ENCODE results near the gene CNTNAP1. TPM values are rescaled to one million over a fixed set of nuclear protein-coding genes. Genes with fewer than 3 reads are reported as not detected.

Gene CNTNAP1
- 24.3 and 26.6 TPM in 2 replicates for total RNA-seq (ENCODE audit: low replicate concordance)

DNA sequence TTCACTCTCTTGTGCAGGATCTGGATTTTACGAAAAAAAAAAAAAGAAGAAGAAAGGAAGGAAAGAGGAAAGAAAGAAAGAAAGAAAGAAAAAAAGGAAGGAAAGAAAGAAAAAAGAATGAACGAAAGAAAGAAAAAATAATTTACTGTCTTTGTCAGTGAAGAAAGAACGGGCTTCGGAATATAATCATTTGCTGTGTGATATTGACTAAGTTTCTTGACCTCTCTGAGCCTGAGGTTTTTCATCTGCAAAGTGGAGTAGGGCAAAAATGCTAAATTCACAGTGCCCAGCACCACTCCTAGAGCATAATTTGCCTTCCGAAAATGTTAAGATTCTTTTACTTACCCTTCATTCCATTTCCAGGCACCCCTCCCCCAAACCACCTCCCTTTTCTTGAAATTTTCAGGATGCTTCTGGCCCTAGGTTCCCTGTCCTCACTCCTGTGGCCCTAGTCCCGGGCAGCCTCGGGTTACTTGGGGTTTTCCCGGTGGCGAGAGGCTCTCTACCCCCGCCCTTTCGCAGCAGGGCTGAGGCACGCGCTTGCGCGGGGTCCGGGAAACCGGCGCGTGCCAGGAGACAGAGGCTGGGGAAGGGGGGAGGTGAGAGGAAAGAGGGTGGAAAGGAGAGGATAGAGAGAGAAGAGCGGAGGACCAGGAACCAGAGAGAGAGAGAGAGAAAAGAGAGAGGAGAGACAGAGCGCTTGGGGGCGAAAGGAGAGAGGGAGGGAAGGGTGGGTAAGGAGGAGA lies at the start of gene CNTNAP1:
TSS of gene CNTNAP1 (plus strand) at position 556 of the 746 bp plus-strand sequence. CDS start 299 bp downstream, outside the sequence.

DNA sequence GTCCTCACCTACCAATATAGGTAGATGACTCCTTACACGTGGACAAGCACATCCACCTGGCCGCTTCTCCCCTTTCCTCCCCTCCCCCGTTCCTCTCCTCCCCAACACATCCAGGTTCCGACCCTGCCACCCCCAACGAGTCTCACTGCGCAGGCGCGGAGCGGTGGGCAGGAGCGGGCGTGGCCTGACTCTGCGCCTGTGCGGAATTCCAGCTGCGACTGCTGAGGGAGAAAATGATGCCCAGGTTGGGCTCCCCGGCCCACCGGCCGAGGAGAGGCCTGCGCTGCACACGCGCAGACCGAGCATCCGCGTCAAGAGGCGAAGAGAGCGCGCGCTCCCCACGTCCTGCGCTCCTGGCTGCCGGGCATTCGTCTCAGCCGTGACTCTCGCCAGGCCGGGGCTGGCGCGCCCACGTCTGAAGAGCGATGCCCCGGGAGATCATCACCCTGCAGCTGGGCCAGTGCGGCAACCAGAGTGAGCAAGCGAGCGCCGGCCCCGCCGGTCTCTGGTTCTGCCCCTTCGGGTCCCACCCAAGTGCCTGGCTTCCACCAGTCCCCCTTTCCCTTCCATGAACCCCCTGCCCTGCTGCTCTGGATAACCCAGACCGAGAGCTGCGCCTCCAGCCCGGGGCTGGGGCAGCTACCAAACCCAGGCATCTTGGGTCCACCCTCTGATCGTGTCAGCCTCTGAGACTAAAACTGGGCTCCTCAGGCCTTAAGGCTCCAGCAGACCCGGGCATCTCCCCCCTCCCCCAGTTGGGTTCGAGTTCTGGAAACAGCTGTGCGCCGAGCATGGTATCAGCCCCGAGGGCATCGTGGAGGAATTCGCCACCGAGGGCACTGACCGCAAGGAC lies 23.0 kb upstream of the CNTNAP1 start, which contains the start of gene TUBG2:
TSS of gene TUBG2 (plus strand) at position 206 of the 853 bp plus-strand sequence. CDS start at position 426, 220 bp downstream.

DNA sequence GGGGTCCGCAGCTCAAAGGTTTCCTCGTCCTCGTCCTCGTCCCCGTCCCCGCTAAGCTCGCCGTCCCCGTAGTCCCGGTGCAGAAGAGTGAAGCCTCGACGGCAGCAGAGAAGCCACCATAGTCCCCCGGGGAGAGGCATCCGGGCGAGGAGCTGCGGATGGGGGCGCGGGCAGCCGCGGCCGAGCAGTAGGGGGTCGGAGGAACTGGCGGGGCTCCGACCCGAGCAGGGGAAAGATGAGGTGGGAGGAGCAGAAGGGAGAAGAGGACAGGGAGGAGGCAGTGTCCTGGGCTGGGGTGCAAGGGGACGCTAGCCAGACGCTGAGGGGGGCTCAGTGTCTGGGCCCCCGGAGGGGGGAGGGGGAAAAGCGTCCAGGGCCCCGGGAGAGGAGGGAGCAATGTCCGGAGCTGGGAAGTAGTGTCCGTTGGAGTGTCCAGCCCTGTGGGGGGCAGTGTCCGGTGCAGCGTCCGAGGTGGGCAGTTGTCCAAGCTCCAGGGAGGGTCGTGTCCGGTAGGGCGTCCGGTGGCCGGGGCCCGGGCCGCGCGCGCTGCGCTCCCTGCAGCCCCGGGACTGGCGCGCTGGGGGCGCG lies 5.8 kb upstream of the CNTNAP1 start, which contains the start of gene PLEKHH3:
TSS of gene PLEKHH3 (minus strand) at position 571 of the 588 bp plus-strand sequence. CDS start at position 140, 431 bp downstream.

DNA sequence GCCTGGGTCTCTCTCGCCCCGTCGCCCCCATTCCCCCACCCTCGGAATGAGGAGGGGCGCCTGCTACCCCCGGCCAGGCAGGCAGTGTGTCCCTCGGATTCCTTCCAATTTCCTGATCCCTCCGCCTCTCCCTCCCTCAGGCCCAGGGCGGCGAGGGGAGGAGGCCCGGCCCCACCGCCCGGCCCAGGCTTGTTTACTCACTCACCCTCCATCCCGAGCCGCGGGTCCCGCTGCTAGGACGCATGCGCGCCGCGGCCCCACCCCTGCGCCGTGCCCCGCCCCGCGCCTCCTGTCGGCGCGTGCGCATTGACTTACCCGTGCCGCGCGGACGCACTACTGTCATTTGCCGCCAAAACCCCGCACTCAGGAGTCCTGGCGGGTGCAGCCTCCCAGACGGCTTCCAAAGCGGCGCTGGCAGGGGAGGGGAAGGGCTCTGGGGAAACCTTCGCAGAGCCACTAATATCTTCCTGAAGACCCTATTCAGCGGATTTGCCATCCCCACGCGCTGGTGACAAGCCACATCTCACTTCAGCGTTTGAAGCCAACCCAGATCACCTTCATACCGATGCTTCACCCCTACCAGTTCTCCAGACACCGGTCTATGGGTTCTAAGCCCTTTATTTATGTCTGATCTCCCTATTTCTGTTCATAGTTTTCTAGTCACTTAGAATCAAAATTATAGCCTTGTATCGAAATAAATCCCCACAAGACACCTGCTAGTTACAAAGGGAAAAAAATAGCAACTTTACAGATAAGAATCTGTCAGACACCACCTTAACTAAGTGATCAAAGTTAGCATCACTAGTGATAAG lies 62.7 kb downstream of the CNTNAP1 start, which contains the start of gene EZH1:
TSS of gene EZH1 (minus strand) at position 235 of the 812 bp plus-strand sequence. CDS start 16,099 bp downstream, outside the sequence.

Other genes starting within 250 kb of the CNTNAP1 start
- 39.1 and 76.6 TPM in 2 replicates for gene ATP6V0A1, start 223.7 kb upstream of the CNTNAP1 start, total RNA-seq (ENCODE audit: low replicate concordance)
- 23.8 and 24.6 TPM in 2 replicates for gene NAGLU, start 146.3 kb upstream of the CNTNAP1 start, total RNA-seq (ENCODE audit: low replicate concordance)
- gene HSD17B1, start 129.6 kb upstream of the CNTNAP1 start, total RNA-seq (ENCODE audit: low replicate concordance) = 1.8 and 8.9 TPM in 2 replicates
- gene COASY, start 120.4 kb upstream of the CNTNAP1 start, total RNA-seq (ENCODE audit: low replicate concordance) = 5.4 and 8.2 TPM in 2 replicates
- 33.7 and 38.0 TPM in 2 replicates for gene MLX, start 115.4 kb upstream of the CNTNAP1 start, total RNA-seq (ENCODE audit: low replicate concordance)
- gene PSMC3IP, start 104.8 kb upstream of the CNTNAP1 start, total RNA-seq (ENCODE audit: low replicate concordance) = 2.8 and 3.7 TPM in 2 replicates
- 56.1 and 95.8 TPM in 2 replicates for gene RETREG3, start 73.2 kb upstream of the CNTNAP1 start, total RNA-seq (ENCODE audit: low replicate concordance)
- 21.9 and 23.5 TPM in 2 replicates for gene TUBG1, start 72.8 kb upstream of the CNTNAP1 start, total RNA-seq (ENCODE audit: low replicate concordance)
- gene TUBG2, start 23.2 kb upstream of the CNTNAP1 start, total RNA-seq (ENCODE audit: low replicate concordance) = 5.4 and 6.8 TPM in 2 replicates
- gene PLEKHH3, start 5.5 kb upstream of the CNTNAP1 start, total RNA-seq (ENCODE audit: low replicate concordance) = 9.1 and 10.9 TPM in 2 replicates
- gene CCR10, start 688 bp upstream of the CNTNAP1 start, total RNA-seq (ENCODE audit: low replicate concordance) = 1.3 and 4.3 TPM in 2 replicates
- gene EZH1, start 62.5 kb downstream of the CNTNAP1 start, total RNA-seq (ENCODE audit: low replicate concordance) = 6.7 and 31.2 TPM in 2 replicates
- 0.30 TPM in 1 of 2 replicates, not detected in the other for gene RAMP2, start 78.7 kb downstream of the CNTNAP1 start, total RNA-seq (ENCODE audit: low replicate concordance)
- 53.2 and 64.7 TPM in 2 replicates for gene VPS25, start 90.9 kb downstream of the CNTNAP1 start, total RNA-seq (ENCODE audit: low replicate concordance)
- 0.12 and 1.6 TPM in 2 replicates for gene WNK4, start 98.1 kb downstream of the CNTNAP1 start, total RNA-seq (ENCODE audit: low replicate concordance)
- gene COA3, start 116.2 kb downstream of the CNTNAP1 start, total RNA-seq (ENCODE audit: low replicate concordance) = 61.5 and 63.4 TPM in 2 replicates
- 0.30 TPM in 1 of 2 replicates, not detected in the other for gene CNTD1, start 116.3 kb downstream of the CNTNAP1 start, total RNA-seq (ENCODE audit: low replicate concordance)
- 150 and 195 TPM in 2 replicates for gene BECN1, start 141.8 kb downstream of the CNTNAP1 start, total RNA-seq (ENCODE audit: low replicate concordance)
- 32.3 and 68.3 TPM in 2 replicates for gene PSME3, start 150.9 kb downstream of the CNTNAP1 start, total RNA-seq (ENCODE audit: low replicate concordance)
- gene AOC2, start 162.0 kb downstream of the CNTNAP1 start, total RNA-seq (ENCODE audit: low replicate concordance) = 0.23 and 0.30 TPM in 2 replicates
- 0.23 and 0.94 TPM in 2 replicates for gene AOC3, start 168.7 kb downstream of the CNTNAP1 start, total RNA-seq (ENCODE audit: low replicate concordance)
- gene G6PC1, start 218.3 kb downstream of the CNTNAP1 start, total RNA-seq (ENCODE audit: low replicate concordance) = not detected in 2 replicates

Data from smooth muscle cell of the coronary artery (primary cell).